ENCODE data around the gene CEP95.
"Not testable (repeated sequence)": the region's sequence is repeated elsewhere in the genome, so short reads cannot be mapped to it uniquely, and the experiment has no call there.

The CEP95 gene

GRCh38 chr17:64572682-64573154 is 65.9 kb downstream of the CEP95 start:
- DNase-seq = no peak
- ATAC-seq = peak; percentile 80

DNA sequence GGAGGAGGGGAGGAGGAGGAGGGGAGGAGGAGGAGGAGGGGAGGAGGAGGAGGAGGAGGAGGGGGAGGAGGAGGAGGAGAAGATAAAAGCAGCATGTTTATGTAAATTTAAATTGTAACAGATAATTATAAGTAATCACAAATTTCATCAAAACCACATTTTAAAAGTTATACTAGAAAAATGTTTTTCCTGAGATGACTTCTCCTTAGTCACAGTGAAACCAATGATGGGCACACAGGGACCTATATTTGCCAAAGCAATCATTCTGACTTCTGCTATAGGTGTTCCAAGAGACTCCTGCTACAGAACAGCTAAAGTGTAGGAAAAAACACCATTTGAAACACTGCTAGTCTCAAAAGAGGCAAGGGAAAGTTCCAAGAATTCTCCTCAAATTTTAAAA is 66.4 kb downstream of the CEP95 start:
- DNase-seq (no peak), ATAC-seq (peak; percentile 40)

DNA sequence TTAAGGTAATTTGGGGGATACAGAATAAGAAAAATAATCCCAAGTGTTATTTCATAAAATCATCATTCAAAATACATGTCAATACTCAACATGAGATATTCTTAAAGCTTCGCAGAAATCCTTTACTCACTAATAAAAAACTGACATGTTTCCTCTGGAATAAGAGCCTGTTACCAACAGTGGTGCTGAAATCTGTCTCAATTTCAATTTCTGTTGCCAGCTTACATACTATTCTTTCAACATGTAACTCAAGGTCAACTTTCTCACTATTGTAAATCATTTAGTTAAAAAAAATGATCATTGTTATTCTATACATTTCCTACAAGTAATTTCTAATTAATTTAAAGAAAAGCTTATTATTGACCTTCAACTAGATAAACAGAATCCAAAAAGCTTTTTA is 67.9 kb downstream of the CEP95 start:
- DNase-seq = no peak
- no peak for ATAC-seq

DNA sequence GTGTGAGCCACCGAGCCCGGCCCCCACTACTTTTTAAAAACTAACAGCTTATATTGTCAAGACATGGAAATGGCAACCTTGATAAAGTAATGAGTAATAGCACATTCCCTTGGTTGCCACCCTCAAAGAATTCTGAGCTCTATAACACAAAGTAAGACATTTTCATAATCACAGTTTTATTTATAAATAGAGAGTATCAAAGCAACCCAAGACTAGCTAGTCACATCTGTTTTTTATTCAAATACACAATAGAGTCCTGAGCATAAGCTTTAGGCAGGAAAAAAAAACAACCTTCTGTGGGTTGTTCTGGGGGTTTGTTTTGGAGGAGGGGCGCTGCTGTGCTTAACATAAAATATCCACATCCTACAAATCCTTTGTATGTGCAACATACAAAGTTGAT is 68.7 kb downstream of the CEP95 start:
- DNase-seq = no peak
- no peak for ATAC-seq

DNA sequence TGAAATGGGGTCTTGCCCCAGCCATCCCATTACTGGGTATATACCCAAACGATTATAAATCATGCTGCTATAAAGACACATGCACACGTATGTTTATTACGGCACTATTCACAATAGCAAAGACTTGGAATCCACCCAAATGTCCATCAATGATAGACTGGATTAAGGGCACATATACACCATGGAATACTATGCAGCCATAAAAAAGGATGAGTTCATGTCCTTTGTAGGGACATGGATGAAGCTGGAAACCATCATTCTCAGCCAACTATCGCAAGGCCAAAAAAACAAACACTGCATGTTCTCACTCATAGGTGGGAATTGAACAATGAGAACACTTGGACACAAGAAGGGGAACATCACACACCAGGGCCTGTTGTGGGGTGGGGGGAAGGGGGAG is 70.2 kb downstream of the CEP95 start:
- ATAC-seq, DNase-seq: not testable (repeated sequence)

GRCh38 chr17:64579917-64580316 is 73.1 kb downstream of the CEP95 start:
- ATAC-seq (no peak), DNase-seq (no peak)

DNA sequence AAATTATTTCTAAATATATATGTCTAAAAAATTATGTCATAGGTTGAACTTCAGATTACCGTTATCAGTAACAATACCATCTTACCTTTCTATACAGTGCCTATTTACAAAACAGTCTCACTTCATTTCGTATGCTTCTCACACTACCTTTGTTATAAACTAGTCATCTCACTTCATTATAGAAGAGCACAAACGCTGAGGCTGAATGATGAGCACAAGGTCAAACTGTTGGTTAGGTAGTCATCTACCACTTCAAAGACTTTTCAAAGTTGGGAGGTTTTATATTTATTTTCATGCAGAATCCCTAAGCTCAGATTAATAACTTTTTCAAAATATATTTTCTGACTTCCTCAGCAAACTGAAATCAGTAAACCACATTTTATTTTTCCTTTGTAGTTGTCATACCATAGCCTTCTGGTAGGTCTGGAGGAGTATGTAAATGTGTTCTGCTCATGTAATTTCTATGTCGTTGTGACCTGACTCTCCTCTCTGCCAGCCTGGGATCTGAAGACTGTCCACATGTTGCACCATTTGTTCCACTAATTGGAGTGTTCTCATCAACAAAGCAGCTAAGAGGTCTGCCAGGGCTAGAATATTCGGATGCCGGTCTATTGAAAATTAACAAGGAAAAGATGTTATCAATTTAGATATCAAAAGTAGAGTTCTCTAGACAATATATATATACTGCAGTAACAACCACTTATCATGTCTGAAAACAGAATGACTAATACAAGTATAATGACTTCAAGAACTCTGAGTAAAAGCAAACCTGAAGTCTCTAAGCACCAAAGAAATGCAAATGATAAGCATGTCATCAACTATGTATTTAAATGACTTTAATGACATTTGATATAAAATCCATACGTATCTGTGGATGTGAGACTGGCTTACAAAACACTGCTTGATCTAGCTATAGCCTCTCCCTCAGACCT is 73.9 kb downstream of the CEP95 start:
- ATAC-seq (peak; percentile 84), DNase-seq (no peak)

GRCh38 chr17:64583038-64583437 is 76.3 kb downstream of the CEP95 start:
- ATAC-seq (no peak), DNase-seq (no peak)

DNA sequence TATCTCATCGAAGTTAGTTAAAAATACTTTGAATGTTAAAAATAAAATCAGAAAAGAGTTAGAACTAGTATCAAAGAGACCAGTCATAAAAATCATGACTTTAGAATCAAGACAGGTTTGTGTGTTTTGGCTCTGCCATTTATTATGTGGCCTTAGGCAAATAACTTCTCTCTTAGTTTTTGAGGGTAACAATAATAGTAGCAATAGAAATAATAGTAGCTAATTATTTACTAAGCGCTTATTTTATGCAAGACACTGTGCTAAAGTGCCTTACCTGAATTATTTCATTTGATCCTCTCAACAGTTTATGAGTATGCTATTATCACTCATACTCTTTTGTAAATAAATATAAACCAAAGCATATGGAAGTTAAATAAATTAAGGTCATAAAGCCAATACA is 78.4 kb downstream of the CEP95 start:
- DNase-seq = no peak
- no peak for ATAC-seq
